DMS114 treated with DMSO at 0.1 percent for 48 hours (cell line): ENCODE results near the gene KRTAP1-4.
"Not testable (repeated sequence)": the region's sequence is repeated elsewhere in the genome, so short reads cannot be mapped to it uniquely, and the experiment has no call there.

ENCODE experiments used
- DNase-seq: peaks from one replicate; lab custom pipeline; 2025; ENCODE audit not compliant: unreplicated experiment; lab: John Stamatoyannopoulos, UW

Gene KRTAP1-4, protein sequence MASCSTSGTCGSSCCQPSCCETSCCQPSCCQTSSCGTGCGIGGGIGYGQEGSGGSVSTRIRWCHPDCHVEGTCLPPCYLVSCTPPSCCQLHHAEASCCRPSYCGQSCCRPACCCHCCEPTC

DNA sequence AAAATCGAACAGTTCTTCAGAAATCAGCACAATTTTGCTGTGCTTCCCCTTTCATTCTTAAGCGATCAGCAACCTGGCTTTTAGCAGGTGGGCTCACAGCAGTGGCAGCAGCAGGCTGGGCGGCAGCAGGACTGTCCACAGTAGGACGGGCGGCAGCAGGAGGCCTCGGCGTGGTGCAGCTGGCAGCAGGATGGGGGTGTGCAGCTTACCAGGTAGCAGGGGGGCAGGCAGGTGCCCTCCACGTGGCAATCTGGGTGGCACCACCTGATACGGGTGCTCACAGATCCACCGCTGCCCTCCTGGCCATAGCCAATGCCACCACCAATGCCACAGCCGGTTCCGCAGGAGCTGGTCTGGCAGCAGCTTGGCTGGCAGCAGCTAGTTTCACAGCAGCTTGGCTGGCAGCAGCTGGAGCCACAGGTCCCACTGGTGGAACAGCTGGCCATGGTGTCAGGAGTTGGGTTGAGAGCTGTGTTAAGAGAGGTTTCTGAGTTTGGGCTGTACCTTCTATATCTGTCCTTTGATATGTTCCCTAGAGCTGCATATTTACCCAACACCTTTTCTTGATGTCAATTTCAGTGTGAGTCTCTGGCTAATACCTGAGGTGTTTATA lies at the start of gene KRTAP1-4:
KRTAP1-4 (minus strand) TSS at position 563 of the 613 bp plus-strand sequence; CDS start at position 446, 117 bp downstream.
- no peak for DNase-seq

DNA sequence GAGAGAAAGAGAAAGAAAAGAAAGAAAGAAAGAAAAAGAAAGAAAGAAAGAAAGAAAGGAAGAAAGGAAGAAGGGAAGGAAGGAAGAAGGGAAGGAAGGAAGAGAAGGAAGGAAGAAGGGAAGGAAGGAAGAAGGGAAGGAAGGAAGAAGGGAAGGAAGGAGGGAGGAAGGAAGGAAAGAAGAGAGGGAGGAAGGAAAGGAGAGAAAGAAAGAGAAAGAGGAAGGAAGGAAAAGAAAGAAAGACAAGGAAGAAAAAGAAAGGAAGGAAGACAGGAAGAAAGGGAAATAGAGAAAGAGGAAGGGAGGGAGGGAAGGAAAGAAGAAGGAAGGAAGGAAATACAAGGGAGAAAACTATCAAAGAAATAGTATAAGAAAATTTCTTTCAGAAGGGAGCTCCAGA lies 46.8 kb upstream of the KRTAP1-4 start:
- no peak for DNase-seq

DNA sequence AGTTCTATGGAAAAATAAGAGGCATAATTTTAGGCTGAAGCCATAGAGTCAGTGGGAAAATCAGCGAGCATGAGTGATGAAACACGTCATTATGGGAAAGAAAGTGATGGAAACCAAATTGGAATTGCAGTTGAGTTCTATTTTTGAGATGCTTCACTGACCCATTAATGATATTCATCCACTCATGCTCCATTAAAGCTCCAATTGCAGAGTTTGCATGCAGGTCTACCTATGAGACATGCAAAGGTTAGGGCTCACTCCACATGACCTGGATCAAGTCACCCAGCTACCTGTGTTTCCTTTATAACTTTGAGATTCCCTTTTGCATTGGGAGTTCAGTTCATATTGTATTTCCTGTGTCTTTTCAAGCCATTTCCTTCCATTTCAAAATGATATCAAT lies 43.7 kb upstream of the KRTAP1-4 start:
- no peak for DNase-seq

DNA sequence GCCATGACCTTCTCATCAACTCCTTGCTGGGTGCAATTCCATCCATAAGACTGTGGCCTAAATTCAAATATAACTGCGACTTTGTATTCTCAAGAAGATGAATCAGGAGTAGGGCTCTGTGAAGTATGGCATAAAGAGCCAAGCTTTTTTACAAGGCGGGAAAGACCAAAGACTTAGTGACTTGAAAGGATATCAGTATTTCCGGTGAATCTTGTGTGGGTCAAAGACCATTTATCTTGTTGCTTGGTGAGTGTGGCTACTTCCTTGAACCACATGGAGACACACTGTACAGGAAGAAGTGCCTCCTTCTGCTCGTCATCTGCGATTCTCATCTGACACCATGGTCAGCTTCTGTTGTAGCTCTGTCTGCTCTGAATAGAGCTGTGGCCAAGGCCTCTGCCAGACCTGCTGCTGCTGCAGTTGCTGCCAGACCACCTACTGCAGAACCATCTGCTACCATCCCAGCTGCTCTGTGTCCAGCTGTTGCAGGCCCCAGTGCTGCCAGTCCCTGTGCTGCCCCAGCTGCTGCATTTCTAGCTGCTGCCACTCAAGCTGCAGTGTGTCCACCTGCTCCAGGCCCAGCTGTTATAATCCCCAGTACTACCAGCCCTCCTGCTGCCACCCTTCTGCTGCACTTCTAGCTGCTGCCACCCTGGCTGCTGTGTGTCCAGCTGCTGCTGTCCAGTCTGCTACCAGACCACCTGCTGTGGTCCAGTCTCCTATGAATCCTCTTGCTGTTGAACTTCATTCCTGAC lies 41.8 kb upstream of the KRTAP1-4 start:
- no peak for DNase-seq

DNA sequence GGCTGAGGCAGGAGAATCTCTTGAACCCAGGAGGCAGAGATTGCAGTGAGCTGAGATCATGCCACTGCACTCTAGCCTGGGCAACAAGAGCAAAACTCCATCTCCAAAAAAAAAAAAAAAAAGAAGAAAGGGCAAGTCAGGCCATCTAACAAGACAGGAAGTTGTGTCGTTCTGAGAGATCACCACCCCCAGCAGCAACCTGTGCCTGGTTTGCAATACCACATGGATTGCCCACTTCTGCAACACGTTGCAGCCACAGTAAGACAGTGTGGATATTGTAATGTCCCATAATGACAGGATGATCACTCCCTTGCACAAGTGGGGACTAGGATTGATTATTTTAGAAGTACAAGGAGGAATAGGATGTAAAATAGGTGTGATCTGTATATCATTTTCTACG lies 39.0 kb upstream of the KRTAP1-4 start:
- DNase-seq: no peak

DNA sequence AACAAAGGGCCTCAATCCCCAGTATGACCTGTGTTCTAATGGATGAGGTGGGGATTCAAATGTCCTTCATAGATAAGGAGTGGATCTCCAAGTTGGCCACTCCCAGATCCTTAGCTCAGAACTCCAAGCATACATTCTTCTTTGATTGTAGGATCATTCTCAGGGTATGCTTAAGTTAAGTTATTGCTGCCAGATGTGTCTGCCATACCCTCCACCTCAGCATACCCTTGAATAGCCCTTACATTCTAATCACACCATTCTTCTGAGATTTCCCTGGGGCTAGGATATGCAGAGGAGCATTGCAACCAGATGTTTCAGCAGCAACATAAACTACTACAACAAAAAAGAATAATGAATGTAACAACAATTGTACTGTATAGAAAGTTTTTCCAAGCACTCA lies 37.3 kb upstream of the KRTAP1-4 start:
- no peak for DNase-seq

DNA sequence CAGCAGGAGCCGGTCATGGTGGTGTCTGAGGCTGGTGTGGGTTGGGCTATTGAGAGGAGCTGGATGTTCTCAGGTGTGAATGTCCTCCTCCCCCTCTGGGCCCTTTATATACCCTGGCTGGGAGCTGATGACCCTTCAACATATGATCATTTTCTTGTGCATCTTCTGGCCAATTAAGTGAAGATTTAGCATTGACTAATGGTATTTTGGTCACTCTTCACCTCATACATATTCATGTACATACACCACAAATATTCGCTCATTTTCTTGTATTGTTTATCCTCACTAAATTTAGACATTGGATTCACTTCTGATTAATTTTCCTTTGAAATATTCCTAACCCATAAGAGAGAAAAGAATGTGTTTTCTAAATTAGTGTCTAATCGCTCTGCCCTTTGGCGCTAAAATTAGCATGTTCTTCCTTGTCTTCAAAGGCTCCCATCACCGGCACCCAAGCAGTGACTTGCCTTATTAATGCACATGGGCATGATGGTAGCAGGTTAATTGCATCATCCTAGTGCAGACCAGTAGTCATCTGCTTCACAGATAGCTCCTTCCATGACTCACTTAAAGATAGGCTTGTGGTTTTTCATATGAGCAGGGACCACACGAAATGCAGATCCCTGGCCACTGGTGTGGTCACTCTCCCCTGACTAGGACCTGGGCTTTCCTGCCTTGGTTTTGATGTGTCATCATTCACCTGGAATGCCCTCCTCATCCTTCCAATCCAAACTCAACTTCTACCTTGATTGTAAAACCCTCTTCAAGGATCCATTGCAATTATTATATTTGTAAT lies 36.0 kb upstream of the KRTAP1-4 start, which contains the start of gene KRTAP2-4:
KRTAP2-4 (minus strand) TSS at position 51 of the 796 bp plus-strand sequence; CDS start at position 17, 34 bp downstream.
- DNase-seq: no peak

DNA sequence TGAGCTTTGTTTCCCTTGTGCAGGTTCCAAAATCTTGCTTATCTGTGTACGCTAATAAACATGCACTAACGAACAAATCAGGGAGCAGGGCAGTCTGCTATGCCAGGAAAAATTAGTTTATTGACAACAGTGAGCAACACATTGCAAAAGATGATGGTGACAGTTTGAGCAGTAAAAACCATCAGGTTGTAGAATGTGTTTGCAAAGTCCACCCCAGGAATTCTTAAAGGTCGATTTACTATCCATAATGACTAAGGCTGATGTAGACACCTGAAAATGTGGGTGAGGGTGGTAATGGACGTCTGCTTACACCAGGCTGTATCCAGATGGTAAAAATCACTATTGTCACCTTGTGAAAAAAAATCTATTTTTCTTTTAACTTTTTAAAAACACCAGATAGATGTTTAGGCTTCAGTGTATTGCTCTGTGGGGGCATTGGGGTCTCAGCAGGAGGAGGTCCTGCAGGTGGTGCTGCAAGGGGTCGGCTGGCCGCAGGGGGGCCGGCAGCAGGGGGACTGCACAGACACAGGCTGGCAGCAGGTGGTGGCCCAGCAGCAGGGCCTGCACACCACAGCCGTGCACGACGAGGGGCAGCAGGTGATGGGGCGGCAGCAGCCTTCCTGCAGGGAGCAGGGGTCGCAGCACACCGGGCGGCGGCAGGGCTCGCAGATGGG lies 35.2 kb upstream of the KRTAP1-4 start:
- not testable (repeated sequence) for DNase-seq

DNA sequence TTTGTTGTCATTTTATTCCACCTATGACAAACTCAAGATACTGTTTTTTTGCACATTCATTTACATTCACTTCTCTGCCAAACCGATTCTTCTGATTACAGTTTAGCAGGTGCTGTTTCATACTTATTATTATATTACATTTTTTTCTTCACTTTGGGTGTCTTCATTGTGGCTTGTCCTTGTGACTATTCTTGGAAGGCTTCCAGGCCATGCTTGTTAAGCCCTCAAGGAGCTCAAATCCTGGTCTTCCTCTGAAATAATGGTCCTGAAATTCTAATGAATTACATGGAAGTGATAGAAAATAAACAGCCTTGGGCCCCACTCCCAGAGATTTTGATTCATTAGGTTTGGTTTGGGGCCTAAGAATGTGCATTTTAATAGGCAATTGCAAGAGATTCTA lies 34.3 kb upstream of the KRTAP1-4 start:
- DNase-seq: no peak

DNA sequence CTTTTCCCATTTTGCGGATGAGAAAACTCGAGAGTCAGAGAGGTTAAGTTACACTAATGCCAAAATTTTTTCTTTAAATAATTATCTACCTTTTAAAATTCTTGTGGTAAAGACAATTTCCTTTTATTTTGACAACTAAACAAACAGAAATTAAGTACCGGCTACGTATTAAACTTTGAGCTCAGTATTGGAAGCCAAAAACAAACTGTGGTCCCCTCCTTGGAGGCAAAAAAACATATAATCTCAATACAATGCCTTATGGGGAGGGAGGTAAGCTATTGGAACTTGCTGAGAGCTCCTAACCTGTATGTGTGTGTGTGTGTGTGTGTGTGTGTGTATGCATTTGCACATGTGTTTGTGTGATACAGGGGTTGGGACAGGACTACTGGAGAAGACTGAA lies 33.5 kb upstream of the KRTAP1-4 start:
- no peak for DNase-seq

DNA sequence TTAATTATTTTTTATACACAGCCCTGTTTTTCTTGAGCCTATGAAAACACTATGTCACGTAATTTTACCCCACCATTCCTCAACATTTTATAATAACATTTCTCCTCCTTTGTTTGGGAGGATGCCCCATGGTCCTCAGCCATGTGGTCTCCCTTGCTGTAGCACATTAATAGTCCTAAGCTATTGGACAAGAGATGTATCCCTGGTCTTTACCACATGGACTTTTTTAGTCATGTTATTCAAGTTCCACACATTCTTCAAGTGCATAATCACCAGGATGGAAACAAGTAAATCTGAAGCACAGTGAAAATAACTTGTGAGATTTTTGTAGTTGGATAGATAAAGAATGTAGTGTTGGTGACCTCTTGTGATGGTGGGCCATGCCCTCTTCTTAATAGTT lies 32.0 kb upstream of the KRTAP1-4 start:
- no peak for DNase-seq

DNA sequence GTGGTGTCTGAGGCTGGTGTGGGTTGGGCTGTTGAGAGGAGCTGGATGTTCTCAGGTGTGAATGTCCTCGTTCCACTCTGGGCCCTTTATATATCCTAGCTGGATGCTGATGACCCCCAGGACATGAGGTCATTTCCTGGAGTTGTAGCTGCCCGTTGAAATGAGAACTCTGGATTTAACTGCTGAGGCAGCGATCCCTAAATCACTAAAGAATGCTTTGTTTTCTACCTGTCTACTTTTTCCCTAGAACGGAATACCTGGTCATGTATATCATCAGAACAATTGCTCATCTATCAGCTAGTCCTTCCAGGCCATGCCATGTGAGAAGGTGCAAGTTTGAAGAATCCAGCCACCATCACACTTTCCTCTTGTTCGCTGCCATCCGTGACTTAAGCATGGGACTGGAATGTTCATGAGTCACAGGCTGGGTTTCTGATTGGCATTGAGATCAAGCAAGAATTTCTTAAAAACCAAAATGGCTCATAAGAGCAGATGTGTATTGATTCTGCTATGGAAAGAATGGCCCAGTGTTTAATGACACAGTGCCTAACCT lies 30.1 kb upstream of the KRTAP1-4 start, which contains the start of gene KRTAP2-3:
KRTAP2-3 (minus strand) TSS at position 63 of the 553 bp plus-strand sequence. CDS start 64 bp downstream, outside the sequence.
- DNase-seq: no peak

DNA sequence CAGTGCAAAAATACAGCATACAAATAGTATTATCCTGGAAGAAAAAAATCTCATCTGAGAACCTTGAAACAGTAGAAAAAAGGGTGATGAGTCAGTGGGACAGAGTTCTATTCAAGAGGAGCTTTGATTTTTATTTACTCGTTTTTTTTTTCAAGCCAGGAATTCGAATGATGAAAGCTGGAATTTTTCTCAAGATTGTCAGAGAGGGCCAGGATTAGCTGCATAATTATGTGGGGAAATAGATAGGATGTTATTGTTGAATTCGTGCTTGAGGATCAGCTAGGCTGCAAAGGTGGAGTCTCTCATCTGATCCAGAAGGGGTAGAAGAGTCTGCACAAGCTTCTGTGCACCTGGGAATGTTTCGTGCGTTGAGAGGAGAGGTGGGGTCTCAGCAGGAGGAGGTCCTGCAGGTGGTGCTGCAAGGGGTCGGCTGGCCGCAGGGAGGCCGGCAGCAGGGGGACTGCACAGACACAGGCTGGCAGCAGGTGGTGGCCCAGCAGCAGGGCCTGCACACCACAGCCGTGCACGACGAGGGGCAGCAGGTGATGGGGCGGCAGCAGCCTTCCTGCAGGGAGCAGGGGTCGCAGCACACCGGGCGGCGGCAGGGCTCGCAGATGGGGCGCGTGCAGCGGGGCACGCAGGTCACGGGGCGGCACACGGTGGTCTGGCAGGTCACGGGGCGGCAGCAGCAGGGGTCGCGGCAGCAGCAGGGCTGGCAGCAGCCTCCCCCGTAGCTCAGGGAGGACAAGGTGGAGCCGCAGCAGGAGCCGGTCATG lies 29.5 kb upstream of the KRTAP1-4 start:
- DNase-seq: not testable (repeated sequence)

DNA sequence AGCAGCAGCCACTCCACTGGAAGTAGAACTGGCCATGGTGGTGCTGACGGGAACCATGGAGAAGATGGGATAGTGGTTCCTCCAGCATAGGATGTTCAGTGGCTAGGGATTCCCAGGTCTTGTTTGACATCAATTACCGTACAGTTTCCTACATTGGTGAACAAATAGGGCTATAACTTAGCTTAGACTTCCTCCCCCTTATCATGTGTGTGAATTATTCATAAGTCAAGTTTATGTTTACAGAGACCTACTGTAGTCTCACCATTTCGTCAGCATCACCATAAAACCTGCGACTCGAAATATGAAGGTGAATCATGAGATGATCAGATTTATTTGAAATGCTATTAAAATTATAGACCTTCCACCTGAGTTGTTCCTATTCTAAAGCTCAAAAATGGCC lies 28.7 kb upstream of the KRTAP1-4 start:
- DNase-seq: no peak

DNA sequence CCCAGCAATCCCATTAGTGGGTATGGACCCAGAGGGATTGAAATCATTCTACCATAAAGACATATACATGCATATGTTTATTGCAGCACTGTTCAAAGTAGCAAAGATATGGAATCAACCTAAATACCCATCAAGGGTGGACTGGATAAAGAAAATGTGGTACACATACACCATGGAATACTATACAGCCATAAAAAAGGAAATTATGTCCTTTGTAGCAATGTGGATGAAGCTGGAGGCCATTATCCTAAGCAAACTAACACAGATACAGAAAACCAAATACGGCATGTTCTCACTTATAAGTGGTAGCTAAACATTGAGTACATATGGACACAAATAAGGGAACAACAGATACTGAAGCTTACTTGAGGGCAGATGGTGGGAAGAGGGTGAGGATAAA lies 27.6 kb upstream of the KRTAP1-4 start:
- DNase-seq: no peak

DNA sequence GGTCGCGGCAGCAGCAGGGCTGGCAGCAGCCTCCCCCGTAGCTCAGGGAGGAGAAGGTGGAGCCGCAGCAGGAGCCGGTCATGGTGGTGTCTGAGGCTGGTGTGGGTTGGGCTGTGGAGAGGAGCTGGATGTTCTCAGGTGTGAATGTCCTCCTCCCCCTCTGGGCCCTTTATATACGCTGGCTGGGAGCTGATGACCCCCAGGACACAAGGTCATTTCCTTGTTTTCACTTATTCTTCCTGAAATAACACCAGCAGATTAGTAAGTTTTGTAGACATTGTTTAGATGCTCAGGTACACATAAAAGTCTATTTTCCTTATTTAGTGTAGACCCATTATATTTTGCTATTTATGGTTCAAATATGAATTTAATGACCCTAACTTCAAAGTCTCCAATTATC lies 25.1 kb upstream of the KRTAP1-4 start, which contains the start of gene KRTAP2-2:
KRTAP2-2 (minus strand) TSS at position 101 of the 400 bp plus-strand sequence; CDS start at position 82, 19 bp downstream.
- not testable (repeated sequence) for DNase-seq

DNA sequence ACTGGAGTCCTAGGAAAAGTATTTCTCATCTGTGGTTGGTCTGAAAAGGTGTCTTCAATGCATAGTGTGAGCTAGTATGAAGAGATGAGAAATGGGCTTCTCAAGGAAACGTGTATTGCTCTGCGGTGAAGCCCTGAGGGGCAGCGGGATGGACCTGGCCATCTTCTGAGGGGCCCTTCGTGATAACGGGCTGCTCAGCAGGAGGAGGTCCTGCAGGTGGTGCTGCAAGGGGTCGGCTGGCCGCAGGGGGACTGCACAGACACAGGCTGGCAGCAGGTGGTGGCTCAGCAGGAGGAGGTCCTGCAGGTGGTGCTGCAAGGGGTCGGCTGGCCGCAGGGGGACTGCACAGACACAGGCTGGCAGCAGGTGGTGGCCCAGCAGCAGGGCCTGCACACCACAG lies 24.6 kb upstream of the KRTAP1-4 start:
- DNase-seq: not testable (repeated sequence)

DNA sequence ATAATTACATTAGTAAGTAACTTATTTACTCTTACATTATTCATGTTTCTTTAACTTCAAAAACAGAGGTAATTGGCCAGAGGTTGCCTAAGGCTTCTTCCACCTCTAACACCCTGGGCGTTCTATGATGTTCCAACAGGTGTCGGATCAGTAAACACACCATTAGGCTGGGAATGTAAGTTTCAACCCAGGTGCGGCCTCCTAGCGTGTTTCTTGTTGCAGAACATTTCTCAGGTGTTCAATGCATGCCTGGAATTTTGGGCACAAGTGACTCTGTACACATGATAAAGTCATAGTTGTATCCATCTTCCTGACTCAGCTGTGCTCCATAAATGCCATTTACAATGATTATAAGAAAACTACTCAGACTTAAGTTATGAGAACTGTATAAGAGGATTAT lies 24.0 kb upstream of the KRTAP1-4 start:
- no peak for DNase-seq

DNA sequence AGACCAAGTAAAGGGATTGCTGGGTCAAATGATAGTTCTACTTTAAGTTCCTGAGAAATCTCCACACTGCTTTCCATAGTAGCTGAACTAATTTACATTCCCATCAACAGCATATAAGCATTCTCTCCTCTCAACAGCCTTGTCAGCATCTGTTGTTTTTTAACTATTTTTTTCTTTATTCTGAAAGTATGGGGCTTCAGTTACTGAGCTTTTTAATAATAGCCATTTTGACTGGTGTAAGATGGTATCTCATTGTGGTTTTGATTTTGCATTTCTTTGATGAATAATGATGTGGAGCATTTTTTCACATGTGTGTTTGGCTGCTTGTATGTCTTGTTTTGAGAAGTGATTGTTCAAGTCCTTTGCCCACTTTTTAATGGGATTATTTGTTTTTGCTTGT lies 22.6 kb upstream of the KRTAP1-4 start:
- DNase-seq: no peak

DNA sequence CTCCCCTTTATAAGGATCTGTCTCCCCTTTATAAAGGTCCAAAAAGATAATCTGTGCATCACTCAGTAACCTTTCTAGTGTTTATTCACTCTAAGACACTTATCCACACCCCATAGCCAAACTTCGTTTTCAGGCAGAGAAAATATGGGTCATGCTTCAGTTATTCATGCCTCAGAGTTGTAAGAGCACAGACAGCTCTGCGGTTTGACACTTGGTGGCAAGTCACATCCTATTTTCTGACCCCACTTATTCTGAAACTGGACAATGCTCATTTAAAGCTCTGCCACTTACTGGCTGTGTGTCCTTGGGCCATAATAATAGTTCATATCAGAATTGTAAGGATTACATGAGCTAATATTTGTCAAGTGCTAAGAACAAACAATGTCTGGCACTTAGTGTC lies 19.1 kb upstream of the KRTAP1-4 start:
- DNase-seq: no peak
